Measurements from ENCODE around the gene MGMT.

GRCh38 chr10:129589546-129589945 is 122.5 kb downstream of the MGMT start:
- no peak for TF ChIP-seq CTCF (IDR thresholded peaks at IDR 0.05; ENCODE audit: insufficient read depth, low read length)
- TF ChIP-seq SPI1 (IDR thresholded peaks at IDR 0.05; ENCODE audit: borderline replicate concordance, low read depth): no peak
- no peak for TF ChIP-seq REST (IDR thresholded peaks at IDR 0.05; ENCODE audit: insufficient replicate concordance, low read depth)
- no peak for TF ChIP-seq POLR2AphosphoS5 (IDR thresholded peaks at IDR 0.05; ENCODE audit: low read depth)
